Hematopoietic multipotent progenitor cell treated with erythropoietin and hydrocortisone succinate and interleukin-3 and kit ligand, for 15 days (in vitro differentiated cells): ENCODE measurements around the gene CRYAB.

Experiments
- DNase-seq: peaks from one replicate; pipeline ENCODE4 v3.0.0-alpha.2; 2015; ENCODE audit warnings: low spot score

CRYAB gene

GRCh38 chr11:111911563-111912401, at the start of gene CRYAB:
Gene CRYAB (minus strand): TSS chr11:111911770. CDS start chr11:111911724, 46 bp downstream.
- no peak for DNase-seq

- no peak for DNase-seq
Measured at GRCh38 chr11:111960916-111961315, 49.3 kb upstream of the CRYAB start.

- no peak for DNase-seq
Measured at GRCh38 chr11:111957663-111958444, 46.3 kb upstream of the CRYAB start.

- DNase-seq = no peak
Measured at GRCh38 chr11:111954154-111954553, 42.6 kb upstream of the CRYAB start.

GRCh38 chr11:111951565-111951964, 40.0 kb upstream of the CRYAB start:
- no peak for DNase-seq

- DNase-seq = no peak
Measured at GRCh38 chr11:111949519-111950426, 38.2 kb upstream of the CRYAB start.

GRCh38 chr11:111947143-111947542, 35.6 kb upstream of the CRYAB start:
- DNase-seq = no peak

- no peak for DNase-seq
Measured at GRCh38 chr11:111946499-111946898, 34.9 kb upstream of the CRYAB start.

- DNase-seq = no peak
Measured at GRCh38 chr11:111945198-111945597, 33.6 kb upstream of the CRYAB start.

- no peak for DNase-seq
Measured at GRCh38 chr11:111944651-111945051, 33.1 kb upstream of the CRYAB start.

GRCh38 chr11:111944139-111944538, 32.6 kb upstream of the CRYAB start:
- no peak for DNase-seq

GRCh38 chr11:111942829-111943228, 31.3 kb upstream of the CRYAB start:
- DNase-seq = no peak

- peak; percentile 18 for DNase-seq
Measured at GRCh38 chr11:111941963-111942362, 30.4 kb upstream of the CRYAB start.

GRCh38 chr11:111939836-111940604, 28.4 kb upstream of the CRYAB start:
- DNase-seq = no peak

GRCh38 chr11:111938687-111939160, 27.2 kb upstream of the CRYAB start:
- DNase-seq = no peak

GRCh38 chr11:111937844-111938243, 26.3 kb upstream of the CRYAB start:
- DNase-seq = no peak

GRCh38 chr11:111937461-111937769, 25.8 kb upstream of the CRYAB start:
- DNase-seq = no peak

- no peak for DNase-seq
Measured at GRCh38 chr11:111936040-111936540, 24.5 kb upstream of the CRYAB start.

- DNase-seq = no peak
Measured at GRCh38 chr11:111935317-111936039, 23.9 kb upstream of the CRYAB start.

GRCh38 chr11:111934306-111934705, 22.7 kb upstream of the CRYAB start:
- DNase-seq = no peak

GRCh38 chr11:111933872-111934271, 22.3 kb upstream of the CRYAB start:
- no peak for DNase-seq
